ENCODE measurements around the gene UHRF1. TPM values are rescaled to one million over a fixed set of nuclear protein-coding genes. Genes with fewer than 3 reads are reported as not detected.
"Not testable (repeated sequence)": the region's sequence is repeated elsewhere in the genome, so short reads cannot be mapped to it uniquely, and the experiment has no call there.

UHRF1 gene
- total RNA-seq, 2 donors from 2014 or later, result 2.2 to 2.9 TPM

DNA sequence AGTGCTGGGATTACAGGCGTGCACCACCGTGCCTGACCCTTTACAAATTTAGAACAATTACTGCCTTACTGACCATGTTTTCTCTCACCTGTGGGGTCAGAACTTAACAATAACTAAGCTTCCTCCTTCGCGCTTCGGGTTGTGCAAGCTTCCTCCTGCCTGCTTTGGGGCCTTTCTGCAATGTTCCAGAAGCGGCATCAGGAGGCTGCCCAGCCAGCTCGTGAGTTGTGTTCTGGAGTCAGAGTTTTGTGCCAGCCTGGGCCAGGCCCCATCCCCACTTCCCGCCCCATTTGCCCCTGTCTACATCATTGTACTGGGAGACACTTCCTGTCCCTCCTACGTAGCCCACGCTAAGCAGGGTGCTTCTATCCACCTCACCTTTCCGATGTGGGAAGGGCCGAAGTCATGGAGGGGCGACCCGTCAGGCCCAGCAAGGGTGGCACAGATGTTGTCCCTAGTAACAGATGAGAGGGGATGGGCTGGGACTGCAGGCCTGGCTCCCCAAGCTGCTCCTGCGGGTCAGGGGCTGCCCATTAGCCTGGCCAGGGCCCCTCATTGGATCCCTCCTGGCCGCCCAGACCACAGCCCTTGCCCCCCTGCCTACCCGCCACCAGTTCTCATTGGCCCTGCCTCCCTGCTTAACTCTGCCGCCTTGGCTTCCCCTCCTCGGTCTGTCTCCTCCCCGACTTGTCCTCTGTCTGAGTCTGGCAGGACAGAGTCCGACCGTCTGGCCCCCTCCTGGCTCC, 13.4 kb downstream of the UHRF1 start:
- intact Hi-C loops (cut with DNase I), result no loop called here
- no peak for DNase-seq (ENCODE audit: low spot score)

DNA sequence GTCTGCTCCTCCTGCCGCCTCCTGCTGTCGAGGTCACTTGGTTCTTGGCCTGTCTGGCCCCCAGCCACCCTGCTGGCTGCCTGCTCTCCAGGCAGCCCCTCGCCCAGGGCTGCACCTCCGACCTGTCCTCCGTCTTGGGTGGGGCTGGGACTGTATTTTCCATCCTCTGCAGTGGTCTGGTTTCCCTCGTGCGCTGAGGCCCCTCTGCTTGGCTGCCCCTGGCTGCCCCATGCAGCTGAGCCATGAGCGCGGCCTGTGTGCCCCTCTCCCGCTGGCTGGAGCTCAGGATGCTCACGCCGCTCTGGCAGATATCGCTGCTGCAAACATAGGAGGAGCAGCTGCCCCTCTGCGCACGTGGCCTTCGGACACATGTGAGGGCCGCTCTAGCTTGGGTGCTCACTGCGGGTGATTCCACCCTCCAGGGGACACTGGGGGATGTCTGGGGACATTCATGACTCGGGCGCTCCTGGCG, 14.0 kb downstream of the UHRF1 start:
- no peak for DNase-seq (ENCODE audit: low spot score)
- intact Hi-C loops (cut with DNase I), result no loop called here

DNA sequence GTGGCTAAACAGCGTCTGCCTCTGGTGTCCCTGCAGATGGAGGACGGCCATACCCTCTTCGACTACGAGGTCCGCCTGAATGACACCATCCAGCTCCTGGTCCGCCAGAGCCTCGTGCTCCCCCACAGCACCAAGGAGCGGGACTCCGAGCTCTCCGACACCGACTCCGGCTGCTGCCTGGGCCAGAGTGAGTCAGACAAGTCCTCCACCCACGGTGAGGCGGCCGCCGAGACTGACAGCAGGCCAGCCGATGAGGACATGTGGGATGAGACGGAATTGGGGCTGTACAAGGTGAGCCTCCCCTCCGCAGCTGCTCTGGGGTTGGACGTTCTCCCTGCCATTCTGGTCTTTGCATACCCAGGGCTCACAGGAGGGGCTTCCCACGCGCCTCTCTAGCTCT, 19.9 kb downstream of the UHRF1 start:
- intact Hi-C loops (cut with DNase I), result no loop called here
- no peak for DNase-seq (ENCODE audit: low spot score)

DNA sequence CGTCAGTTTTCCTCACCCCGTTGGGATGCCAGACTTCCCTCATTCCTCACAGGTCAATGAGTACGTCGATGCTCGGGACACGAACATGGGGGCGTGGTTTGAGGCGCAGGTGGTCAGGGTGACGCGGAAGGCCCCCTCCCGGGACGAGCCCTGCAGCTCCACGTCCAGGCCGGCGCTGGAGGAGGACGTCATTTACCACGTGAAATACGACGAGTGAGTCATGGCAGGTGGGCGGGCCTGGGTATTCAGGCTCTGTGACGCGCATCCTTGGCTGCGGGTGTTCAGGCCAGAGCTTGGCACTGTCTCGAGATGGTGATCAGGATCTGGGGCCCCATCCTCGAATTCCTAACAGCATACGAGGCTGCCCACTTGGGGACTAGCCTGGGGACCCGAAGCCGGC, 21.4 kb downstream of the UHRF1 start:
- intact Hi-C loops (cut with DNase I), result no loop called here
- no peak for DNase-seq (ENCODE audit: low spot score)

DNA sequence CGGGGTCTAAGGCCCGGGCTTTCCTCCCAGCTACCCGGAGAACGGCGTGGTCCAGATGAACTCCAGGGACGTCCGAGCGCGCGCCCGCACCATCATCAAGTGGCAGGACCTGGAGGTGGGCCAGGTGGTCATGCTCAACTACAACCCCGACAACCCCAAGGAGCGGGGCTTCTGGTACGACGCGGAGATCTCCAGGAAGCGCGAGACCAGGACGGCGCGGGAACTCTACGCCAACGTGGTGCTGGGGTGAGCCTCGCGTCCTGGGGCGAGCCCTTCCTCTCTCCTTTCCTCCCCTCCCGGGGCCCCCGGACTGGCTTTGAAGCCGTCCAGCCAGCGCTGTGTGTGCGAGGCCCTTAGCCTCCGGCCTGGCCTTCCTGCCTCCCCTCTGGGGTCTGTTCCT, 23.4 kb downstream of the UHRF1 start:
- intact Hi-C loops (cut with DNase I), result no loop called here
- DNase-seq (ENCODE audit: low spot score), result no peak

DNA sequence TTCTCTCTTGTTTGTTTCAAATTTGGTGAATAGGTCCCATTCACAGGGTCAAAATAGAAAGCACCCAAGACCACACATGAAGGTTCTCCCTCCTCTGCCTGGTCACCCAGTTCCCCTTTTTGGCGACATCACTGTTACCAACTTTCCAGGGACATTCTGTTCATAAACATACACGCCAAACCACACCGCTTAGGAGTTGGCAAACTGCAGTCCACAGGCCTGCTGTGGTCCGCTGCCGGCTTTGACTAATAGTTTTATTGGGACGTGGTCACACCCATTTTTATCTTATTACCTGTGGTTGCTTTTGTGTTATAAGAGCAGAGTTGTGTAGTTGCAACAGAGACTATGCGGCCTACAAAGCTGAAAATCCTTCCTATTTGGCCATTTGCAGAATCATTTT, 24.2 kb downstream of the UHRF1 start:
- no peak for DNase-seq (ENCODE audit: low spot score)
- intact Hi-C loops (cut with DNase I), result no loop called here

DNA sequence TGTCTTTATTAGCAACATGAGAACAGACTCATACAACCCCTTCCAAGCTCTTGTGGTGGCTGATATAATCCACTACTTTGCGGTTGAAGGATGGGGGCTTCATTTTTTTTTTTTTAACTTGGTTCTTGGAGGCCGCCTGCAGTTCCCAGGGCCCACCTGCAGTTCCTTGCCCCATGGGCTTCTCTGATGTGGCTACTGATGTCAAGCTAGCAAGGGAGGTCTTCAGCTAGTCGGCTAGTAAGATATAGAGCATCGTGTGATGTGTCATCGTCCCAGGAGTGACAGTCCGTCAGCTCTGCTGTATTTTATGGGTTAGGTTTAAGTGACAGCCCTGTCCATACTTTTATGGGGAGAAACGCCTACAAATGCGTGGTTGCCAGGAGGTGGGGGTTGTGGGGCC, 26.1 kb downstream of the UHRF1 start:
- DNase-seq (ENCODE audit: low spot score), result no peak
- intact Hi-C loops (cut with DNase I), result no loop called here

DNA sequence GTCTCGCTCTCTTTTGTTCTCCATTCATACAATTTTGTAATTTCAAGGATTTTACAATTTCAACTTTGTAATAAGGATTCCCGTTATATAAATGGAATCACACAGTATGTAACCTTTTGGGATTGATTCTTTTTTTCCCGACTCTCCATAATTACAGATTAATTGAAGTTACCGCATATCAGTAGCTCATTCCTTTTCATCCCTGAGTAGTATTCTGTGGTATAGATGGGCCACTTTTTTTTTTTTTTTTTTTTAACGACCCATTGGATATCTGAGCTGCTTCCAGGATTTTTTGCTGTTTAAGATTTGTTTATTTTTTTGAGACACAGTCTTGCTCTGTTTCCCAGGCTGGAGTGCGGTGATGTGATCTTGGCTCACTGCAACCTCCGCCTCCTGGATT, 27.8 kb downstream of the UHRF1 start:
- DNase-seq (ENCODE audit: low spot score), result no peak
- intact Hi-C loops (cut with DNase I), result no loop called here

DNA sequence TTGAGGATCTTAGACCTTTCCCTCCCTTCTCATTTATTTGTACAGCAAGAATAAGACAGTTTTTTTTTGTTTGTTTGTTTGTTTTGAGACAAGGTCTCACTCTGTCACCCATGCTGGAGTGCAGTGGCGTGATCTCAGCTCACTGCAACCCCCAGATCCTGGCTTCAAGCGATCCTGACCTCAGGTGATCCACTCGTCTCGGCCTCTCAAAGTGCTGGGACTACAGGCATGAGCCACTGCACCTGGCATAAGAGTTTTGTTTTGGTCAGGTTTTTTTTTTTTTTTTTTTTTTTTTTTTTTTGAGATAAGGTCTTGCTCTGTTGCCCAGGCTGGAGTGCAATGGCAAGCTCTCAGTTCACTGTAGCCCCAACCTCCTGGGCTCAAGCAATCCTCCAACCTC, 29.2 kb downstream of the UHRF1 start:
- DNase-seq (ENCODE audit: low spot score); intact Hi-C loops (cut with DNase I): not testable (repeated sequence)

DNA sequence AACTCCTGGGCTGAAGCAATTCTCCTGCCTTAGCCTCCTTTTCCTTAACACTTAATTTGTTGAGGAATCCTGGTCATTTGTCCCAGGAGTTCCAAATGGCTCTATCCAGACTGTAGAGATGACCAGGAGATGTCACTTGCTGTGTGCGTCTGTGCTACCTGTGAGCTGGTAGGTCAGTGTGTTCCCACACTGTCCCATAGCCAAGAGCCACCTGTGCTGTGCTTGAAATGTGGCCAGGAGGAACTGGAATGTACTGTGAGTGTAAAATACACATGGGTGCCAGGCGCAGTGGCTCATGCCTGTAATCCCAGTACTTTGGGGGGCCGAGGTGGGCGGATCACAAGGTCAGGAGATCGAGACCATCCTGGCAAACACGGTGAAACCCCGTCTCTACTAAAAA, 30.2 kb downstream of the UHRF1 start:
- DNase-seq (ENCODE audit: low spot score), result no peak
- intact Hi-C loops (cut with DNase I), result no loop called here

DNA sequence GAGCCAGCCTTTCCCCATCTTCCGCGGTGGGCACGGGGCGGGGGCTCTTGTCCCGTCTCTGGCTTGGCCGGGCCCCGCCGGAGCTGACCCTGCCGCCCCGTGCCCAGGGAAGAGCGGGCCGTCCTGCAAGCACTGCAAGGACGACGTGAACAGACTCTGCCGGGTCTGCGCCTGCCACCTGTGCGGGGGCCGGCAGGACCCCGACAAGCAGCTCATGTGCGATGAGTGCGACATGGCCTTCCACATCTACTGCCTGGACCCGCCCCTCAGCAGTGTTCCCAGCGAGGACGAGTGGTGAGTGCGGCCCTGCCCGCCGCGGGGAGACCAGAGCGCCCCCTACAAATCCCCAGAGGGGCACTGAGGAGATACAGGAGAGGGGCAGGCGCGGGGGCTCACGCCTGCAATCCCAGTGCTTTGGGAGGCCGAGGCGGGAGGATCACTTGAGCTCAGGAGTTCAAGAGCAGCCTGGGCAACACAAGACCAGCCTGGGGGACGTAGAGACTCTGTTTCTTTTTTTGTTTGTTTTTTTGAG, 32.4 kb downstream of the UHRF1 start:
- DNase-seq (ENCODE audit: low spot score); intact Hi-C loops (cut with DNase I): not testable (repeated sequence)

DNA sequence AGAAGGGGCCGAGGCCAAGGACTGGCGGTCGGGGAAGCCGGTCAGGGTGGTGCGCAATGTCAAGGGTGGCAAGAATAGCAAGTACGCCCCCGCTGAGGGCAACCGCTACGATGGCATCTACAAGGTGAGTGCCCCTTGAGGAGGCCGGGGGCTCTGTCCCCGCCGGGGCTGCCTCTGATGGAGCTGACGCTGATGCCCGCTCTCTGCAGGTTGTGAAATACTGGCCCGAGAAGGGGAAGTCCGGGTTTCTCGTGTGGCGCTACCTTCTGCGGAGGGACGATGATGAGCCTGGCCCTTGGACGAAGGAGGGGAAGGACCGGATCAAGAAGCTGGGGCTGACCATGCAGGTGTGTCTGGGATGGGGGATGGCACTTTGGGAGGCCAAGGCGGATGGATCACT, 41.3 kb downstream of the UHRF1 start:
- DNase-seq (ENCODE audit: low spot score); intact Hi-C loops (cut with DNase I): not testable (repeated sequence)

DNA sequence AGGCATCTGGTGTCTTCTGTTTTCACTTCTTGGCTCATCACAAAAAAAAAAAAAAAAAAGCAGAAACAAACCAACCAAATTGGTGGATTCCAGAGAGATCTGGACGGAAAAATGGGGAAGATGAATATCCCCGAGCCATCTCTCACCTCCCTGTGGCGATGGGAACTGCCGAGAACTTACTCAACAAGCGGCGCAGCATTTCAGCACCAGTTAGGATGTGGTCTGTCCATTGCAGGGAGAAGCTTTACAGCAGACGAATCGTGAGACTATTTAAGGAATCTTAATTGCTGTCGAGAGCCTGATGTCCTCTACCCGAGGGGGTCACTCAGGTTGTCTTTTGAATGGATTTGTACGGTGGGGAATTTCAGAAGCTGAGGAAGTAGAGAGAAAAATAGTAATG, 42.4 kb downstream of the UHRF1 start:
- intact Hi-C loops (cut with DNase I), result no loop called here
- no peak for DNase-seq (ENCODE audit: low spot score)

DNA sequence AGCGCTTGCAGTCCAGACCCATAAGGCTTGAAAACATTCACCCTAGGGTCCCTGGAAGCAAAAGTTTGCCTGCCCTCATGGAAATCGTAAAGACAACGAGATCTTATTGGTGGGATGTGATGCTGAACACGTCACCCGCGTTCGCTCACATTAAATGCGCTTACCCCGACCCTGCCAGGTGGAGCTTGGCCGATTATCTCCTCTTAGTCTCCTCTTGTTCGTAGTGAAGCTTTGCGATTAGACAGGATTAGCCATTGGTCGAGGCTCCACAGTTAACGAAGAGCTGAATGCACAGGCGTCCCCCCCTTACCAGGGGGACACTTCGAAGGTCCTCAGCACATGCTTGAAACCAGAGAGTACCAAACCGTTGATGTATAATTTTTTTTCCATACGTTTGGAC, 43.6 kb downstream of the UHRF1 start:
- DNase-seq (ENCODE audit: low spot score), result no peak
- intact Hi-C loops (cut with DNase I), result no loop called here

DNA sequence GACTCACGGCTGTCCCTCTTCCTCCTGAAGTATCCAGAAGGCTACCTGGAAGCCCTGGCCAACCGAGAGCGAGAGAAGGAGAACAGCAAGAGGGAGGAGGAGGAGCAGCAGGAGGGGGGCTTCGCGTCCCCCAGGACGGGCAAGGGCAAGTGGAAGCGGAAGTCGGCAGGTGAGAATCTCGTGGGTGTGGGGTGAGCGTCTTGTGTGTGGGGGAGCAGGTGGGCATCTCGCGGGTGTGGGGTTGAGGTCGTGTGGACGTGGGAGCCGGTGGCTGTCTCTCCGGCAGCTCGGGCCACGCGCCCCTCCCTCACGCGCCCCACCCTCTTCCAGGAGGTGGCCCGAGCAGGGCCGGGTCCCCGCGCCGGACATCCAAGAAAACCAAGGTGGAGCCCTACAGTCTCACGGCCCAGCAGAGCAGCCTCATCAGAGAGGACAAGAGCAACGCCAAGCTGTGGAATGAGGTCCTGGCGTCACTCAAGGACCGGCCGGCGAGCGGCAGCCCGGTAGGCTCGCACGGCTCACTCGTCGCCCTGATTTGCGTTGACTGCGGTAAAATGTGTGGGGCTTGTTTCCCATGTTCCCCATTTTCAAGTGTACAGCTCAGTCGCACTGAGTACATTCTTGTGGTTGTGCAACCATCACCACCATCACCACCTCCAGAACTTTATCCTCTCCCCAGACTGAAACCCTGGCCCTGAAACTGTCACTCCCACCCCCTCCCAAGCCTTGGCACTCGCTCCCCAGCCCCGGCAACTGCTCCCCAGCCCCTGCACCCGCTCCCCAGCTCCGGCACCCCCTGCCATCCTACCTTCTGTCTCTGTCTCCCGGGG, 45.2 kb downstream of the UHRF1 start:
- DNase-seq (ENCODE audit: low spot score); intact Hi-C loops (cut with DNase I): not testable (repeated sequence)

DNA sequence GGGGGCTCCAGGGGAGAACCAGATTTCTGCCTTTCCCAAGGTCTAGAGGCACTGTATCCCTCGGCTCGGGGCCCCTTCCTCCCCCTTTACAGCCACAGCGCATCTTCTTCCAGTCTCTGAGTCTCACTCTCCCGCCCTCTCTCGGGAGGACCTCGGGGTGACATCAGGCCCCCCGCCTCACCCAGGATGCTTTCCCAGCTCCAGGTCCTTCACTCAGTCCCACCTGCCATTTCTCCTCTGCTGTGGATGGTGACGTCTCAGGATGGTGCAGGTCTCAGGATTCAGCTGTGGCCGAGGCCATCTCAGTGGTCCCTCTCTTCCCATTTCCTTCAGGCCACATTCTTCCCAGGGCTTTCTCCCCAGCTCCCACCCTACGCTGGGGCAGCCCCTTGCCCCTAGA, 46.0 kb downstream of the UHRF1 start:
- no peak for DNase-seq (ENCODE audit: low spot score)
- intact Hi-C loops (cut with DNase I), result no loop called here

DNA sequence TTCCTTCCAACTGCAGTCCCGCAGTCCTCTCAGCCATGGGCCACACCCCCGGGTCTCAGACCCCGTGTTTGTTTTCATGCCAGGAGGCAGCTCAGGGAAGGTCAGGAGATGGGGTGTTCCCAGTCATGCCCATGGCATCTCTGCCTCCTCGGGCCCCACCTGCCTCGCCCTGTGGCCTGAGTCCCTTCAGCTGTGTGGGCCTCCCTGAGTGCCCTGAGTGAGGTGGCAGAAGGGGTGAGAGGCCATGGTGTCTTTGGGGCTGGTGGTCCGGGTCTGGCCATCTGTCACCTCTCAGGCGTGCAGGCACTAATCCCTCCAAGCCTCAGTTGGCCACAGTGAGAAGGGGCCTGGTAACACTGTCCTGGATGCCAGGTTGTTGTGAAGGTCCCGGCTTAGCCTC, 48.7 kb downstream of the UHRF1 start:
- DNase-seq (ENCODE audit: low spot score), result no peak
- intact Hi-C loops (cut with DNase I), result no loop called here

DNA sequence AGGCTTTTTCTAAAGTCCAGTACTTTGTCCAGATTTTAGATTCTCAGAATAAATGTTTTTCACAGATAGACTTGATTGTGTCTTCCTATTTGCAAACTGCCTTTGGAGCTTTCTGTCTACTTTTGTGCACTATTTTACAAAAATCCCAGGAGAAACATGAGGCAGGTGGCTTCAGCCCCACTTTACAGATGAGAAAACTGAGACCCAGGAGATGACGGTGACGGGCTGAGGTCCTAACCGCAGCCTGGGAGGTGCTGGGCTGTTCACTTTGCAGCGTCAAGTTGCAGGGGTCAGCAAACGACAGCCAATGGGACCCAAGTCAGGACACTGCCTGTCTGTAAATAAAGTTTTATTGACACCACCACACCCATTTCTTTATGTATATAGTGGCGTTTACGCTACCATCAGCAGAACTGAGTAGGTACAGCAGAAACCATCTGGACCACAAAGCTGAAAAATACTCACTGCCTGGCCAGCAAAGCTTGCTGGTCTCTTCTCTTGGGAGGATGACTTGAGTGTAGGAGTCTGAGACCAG, 52.9 kb downstream of the UHRF1 start:
- DNase-seq (ENCODE audit: low spot score), result no peak
- intact Hi-C loops (cut with DNase I), result no loop called here

DNA sequence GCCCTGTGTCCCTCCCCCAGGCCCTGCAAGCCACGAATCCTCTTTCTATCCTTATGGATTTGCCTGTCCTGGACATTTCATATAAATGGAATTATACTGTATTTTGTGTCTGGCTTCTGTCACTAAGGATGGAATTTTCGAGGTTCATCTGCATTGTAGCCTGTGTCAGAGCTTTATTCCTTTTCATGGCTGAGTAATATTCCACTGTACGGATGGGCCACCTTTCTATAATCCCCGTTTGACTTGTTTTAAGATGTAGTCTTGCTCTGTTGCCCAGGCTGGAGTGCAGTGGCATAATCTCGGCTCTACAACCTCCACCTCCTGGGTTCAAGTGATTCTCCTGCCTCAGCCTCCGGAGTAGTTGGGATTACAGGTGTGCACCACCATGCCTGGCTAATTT, 55.8 kb downstream of the UHRF1 start:
- intact Hi-C loops (cut with DNase I), result no loop called here
- no peak for DNase-seq (ENCODE audit: low spot score)

DNA sequence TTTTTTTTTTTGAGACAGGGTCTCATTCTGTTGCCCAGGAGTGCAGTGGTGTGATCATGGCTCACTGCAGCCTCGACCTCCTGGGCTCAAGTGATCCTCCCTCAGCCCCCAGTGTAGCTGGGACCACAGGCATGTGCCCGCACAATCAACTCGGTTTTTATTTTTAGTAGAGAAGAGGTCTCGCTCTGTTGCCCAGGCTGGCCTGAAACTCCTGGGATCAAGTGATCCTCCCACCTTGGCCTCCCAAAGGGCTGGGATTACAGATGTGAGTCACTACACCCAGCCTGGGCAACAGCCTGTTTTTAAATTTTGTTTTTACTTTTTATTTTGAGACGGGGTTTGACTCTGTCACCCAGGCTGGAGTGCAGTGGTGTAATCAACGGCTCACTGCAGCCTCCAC, 57.3 kb downstream of the UHRF1 start:
- intact Hi-C loops (cut with DNase I), result no loop called here
- DNase-seq (ENCODE audit: low spot score), result no peak

Measured in posterior vena cava (tissue), 2 donors.